Measurements from ENCODE around the gene SCN9A. TPM values are rescaled to one million over a fixed set of nuclear protein-coding genes. Genes with fewer than 3 reads are reported as not detected.

Gene SCN9A
- total and polyA plus RNA-seq, 2 of the 8 experiments (the other 6 are each of a cell fraction or from before 2014, with no cell fraction given), result 1.6 to 6.2 TPM

- WGBS, 2 experiments (ENCODE audit: extremely low coverage in 1 of 2, insufficient coverage in 1 of 2, insufficient read length in 1 of 2, insufficient replicate concordance in 2 of 2, low coverage in 1 of 2, low lambda C conversion rate in 2 of 2, missing lambda C conversion rate in 1 of 2), result 87% methylated on average over 3 of the region's 3 CpGs; no CpG with 5 or more reads in 1 of the 2 experiments
- H3K18ac ChIP-seq (ENCODE audit: extremely low read depth, low read length), result no peak overlapping the region
- H3K27me3 ChIP-seq (replicated peaks in 1 of 4; ENCODE audit: control insufficient read depth in 3 of 4, extremely low read depth in 1 of 4, insufficient read depth in 3 of 4, low read length in 3 of 4), result no peaks in the 10 kb centered on the region
- no peak overlapping the region for H3K4me3 ChIP-seq (ENCODE audit: extremely low read depth in 1 of 4, insufficient read depth in 2 of 4, low read depth in 3 of 4, low read length in 4 of 4)
- no peak for TF ChIP-seq ASH2L (IDR thresholded peaks at IDR 0.05; ENCODE audit: low read length)
- TF ChIP-seq POU5F1 (IDR thresholded peaks at IDR 0.05; ENCODE audit: low read depth, low read length), result no peak
- no peak for TF ChIP-seq KDM4A (IDR thresholded peaks at IDR 0.05; ENCODE audit: low read depth, low read length, severe bottlenecking)
- no peak for TF ChIP-seq POLR2AphosphoS5 (IDR thresholded peaks at IDR 0.05; ENCODE audit: low read depth, low read length)
- no peak for TF ChIP-seq FOSL1 (IDR thresholded peaks at IDR 0.05; ENCODE audit: insufficient read depth, low read depth, low read length)
- no peak for TF ChIP-seq SIX5 (IDR thresholded peaks at IDR 0.05; ENCODE audit: low read depth, low read length)
- TF ChIP-seq PHF8 (conservative IDR thresholded peaks at IDR 0.05; ENCODE audit: low read depth, low read length), result no peak
- no peak for TF ChIP-seq BACH1 (IDR thresholded peaks at IDR 0.05; ENCODE audit: low read length)
- TF ChIP-seq CTBP2 (IDR thresholded peaks at IDR 0.05; ENCODE audit: borderline replicate concordance, insufficient read depth, insufficient read length, low read length), result no peak
- no peak for TF ChIP-seq SAP30 (IDR thresholded peaks at IDR 0.05; ENCODE audit: insufficient read depth, insufficient replicate concordance, low read length)
- no peaks in the 10 kb centered on the region for H3K23me2 ChIP-seq (ENCODE audit: low read depth, low read length)
- ChIA-PET POLR2A (ENCODE audit: partially characterized antibody) (interaction anchor here (0.9 kb wide), 1 partner anchor 10 kb away, joined by 3 read pairs; the partner anchor contains the start of gene SCN9A), CTCF (ENCODE audit: partially characterized antibody) (no interaction called here)
- no peak overlapping the region for H3K9ac ChIP-seq (replicated peaks in 1 of 4; ENCODE audit: extremely low read depth in 1 of 4, low read depth in 3 of 4, low read length in 3 of 4)
- no peak overlapping the region for H2BK20ac ChIP-seq (ENCODE audit: low read length)
- no peak overlapping the region for H3K4ac ChIP-seq (replicated peaks; ENCODE audit: insufficient read length, low read depth, low read length)
- no peak overlapping the region for H3K23ac ChIP-seq (ENCODE audit: insufficient read length)
- H2BK12ac ChIP-seq (ENCODE audit: low read depth, low read length), result no peak overlapping the region
- FAIRE-seq, result no peak
- H2AK5ac ChIP-seq (ENCODE audit: low read depth, low read length), result no peak overlapping the region
- no peak overlapping the region for H2BK15ac ChIP-seq (ENCODE audit: low read length)
- no peak overlapping the region for H2BK120ac ChIP-seq (replicated peaks; ENCODE audit: low read depth, low read length)
- no peak overlapping the region for H4K8ac ChIP-seq (ENCODE audit: extremely low read depth, insufficient read depth, low read length)
- H3K9me3 ChIP-seq (ENCODE audit: insufficient read depth in 2 of 2, low read depth in 1 of 2, low read length in 1 of 2), result no peaks in the 10 kb centered on the region
- H4K20me1 ChIP-seq (replicated peaks in 1 of 2; ENCODE audit: control insufficient read depth in 1 of 2, insufficient read depth in 2 of 2, low read length in 2 of 2), result no peaks in the 10 kb centered on the region
- no peaks in the 10 kb centered on the region for H3K4me1 ChIP-seq (replicated peaks in 1 of 4; ENCODE audit: control insufficient read depth in 3 of 4, insufficient read depth in 4 of 4, low read length in 3 of 4)
- H4K5ac ChIP-seq (ENCODE audit: insufficient read length, low read depth, low read length), result no peak overlapping the region
- no peak overlapping the region for H3K4me2 ChIP-seq (ENCODE audit: insufficient read depth in 1 of 2, low read depth in 2 of 2, low read length in 2 of 2)
- no peak overlapping the region for H3K56ac ChIP-seq (replicated peaks; ENCODE audit: insufficient read length, low read depth, low read length)
- H3K79me1 ChIP-seq (ENCODE audit: low read depth, low read length), result no peaks in the 10 kb centered on the region
- no peaks in the 10 kb centered on the region for H3K36me3 ChIP-seq (ENCODE audit: control insufficient read depth in 2 of 4, insufficient read depth in 4 of 4, low read length in 3 of 4)
- H3K14ac ChIP-seq (ENCODE audit: insufficient read length), result no peak overlapping the region
- DNase-seq (ENCODE audit: low read depth in 1 of 2, low spot score in 2 of 2), result no peak
- H3K27ac ChIP-seq (ENCODE audit: low read depth, low read length), result no peak overlapping the region
- no peaks in the 10 kb centered on the region; a peak in 1 of 4 replicates for H3K79me2 ChIP-seq (ENCODE audit: control insufficient read depth in 1 of 2, insufficient read depth in 2 of 2, low read length in 2 of 2)
- H2BK5ac ChIP-seq (ENCODE audit: low read depth, low read length), result no peak overlapping the region
- no peak overlapping the region for H2AFZ ChIP-seq (ENCODE audit: low read length)
- no peak overlapping the region for H4K91ac ChIP-seq (replicated peaks; ENCODE audit: insufficient read length, low read length)
Measured at GRCh38 chr2:166365239-166365638, 10.5 kb downstream of the SCN9A start.

Data from H1 (cell line).